ENCODE results near the gene ADCY2. TPM values are rescaled to one million over a fixed set of nuclear protein-coding genes. Genes with fewer than 3 reads are reported as not detected.

The ADCY2 gene
- total and polyA plus RNA-seq, 2 experiments from 2014 or later: 23.8 to 74.9 TPM

DNA sequence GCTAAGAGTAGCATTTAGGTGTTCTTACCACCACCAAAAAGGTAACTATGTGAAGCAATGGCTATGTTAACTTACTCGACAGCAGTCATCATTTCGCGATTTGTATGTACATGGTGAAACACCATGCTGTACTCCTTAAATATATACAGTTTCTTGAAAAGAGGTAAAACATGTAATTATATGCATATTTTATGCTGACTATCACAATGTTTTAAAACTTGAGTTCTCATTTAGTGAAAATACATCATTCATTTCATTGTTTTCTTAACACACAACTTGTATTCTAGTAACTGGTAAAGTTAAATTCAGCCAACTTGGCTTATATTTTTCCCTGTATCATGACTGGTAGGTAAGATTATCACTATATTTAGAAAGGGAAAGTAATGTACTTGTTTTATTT, 189.9 kb downstream of the ADCY2 start (continued):
- TF ChIP-seq, protein P1, sequence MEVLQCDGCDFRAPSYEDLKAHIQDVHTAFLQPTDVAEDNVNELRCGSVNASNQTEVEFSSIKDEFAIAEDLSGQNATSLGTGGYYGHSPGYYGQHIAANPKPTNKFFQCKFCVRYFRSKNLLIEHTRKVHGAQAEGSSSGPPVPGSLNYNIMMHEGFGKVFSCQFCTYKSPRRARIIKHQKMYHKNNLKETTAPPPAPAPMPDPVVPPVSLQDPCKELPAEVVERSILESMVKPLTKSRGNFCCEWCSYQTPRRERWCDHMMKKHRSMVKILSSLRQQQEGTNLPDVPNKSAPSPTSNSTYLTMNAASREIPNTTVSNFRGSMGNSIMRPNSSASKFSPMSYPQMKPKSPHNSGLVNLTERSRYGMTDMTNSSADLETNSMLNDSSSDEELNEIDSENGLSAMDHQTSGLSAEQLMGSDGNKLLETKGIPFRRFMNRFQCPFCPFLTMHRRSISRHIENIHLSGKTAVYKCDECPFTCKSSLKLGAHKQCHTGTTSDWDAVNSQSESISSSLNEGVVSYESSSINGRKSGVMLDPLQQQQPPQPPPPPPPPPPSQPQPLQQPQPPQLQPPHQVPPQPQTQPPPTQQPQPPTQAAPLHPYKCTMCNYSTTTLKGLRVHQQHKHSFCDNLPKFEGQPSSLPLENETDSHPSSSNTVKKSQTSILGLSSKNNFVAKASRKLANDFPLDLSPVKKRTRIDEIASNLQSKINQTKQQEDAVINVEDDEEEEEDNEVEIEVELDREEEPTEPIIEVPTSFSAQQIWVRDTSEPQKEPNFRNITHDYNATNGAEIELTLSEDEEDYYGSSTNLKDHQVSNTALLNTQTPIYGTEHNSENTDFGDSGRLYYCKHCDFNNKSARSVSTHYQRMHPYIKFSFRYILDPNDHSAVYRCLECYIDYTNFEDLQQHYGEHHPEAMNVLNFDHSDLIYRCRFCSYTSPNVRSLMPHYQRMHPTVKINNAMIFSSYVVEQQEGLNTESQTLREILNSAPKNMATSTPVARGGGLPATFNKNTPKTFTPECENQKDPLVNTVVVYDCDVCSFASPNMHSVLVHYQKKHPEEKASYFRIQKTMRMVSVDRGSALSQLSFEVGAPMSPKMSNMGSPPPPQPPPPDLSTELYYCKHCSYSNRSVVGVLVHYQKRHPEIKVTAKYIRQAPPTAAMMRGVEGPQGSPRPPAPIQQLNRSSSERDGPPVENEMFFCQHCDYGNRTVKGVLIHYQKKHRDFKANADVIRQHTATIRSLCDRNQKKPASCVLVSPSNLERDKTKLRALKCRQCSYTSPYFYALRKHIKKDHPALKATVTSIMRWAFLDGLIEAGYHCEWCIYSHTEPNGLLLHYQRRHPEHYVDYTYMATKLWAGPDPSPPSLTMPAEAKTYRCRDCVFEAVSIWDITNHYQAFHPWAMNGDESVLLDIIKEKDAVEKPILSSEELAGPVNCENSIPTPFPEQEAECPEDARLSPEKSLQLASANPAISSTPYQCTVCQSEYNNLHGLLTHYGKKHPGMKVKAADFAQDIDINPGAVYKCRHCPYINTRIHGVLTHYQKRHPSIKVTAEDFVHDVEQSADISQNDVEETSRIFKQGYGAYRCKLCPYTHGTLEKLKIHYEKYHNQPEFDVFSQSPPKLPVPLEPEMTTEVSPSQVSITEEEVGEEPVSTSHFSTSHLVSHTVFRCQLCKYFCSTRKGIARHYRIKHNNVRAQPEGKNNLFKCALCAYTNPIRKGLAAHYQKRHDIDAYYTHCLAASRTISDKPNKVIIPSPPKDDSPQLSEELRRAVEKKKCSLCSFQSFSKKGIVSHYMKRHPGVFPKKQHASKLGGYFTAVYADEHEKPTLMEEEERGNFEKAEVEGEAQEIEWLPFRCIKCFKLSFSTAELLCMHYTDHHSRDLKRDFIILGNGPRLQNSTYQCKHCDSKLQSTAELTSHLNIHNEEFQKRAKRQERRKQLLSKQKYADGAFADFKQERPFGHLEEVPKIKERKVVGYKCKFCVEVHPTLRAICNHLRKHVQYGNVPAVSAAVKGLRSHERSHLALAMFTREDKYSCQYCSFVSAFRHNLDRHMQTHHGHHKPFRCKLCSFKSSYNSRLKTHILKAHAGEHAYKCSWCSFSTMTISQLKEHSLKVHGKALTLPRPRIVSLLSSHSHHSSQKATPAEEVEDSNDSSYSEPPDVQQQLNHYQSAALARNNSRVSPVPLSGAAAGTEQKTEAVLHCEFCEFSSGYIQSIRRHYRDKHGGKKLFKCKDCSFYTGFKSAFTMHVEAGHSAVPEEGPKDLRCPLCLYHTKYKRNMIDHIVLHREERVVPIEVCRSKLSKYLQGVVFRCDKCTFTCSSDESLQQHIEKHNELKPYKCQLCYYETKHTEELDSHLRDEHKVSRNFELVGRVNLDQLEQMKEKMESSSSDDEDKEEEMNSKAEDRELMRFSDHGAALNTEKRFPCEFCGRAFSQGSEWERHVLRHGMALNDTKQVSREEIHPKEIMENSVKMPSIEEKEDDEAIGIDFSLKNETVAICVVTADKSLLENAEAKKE (CRISPR knock-in tag; IDR thresholded peaks at IDR 0.05): no peak
- TF ChIP-seq POLR2AphosphoS5 (IDR thresholded peaks at IDR 0.05; ENCODE audit: low read depth) (no peak), JUNB (IDR thresholded peaks at IDR 0.05; ENCODE audit: unreplicated experiment) (no peak), STAT1 (IDR thresholded peaks at IDR 0.05; ENCODE audit: unreplicated experiment) (no peak), EZH2phosphoT487 (IDR thresholded peaks at IDR 0.05; ENCODE audit: unreplicated experiment) (no peak), NANOG (IDR thresholded peaks at IDR 0.05; ENCODE audit: borderline replicate concordance) (no peak), EZH2 (IDR thresholded peaks at IDR 0.05; ENCODE audit: low read depth, unreplicated experiment) (no peak), ZNF114 (CRISPR knock-in tag; IDR thresholded peaks at IDR 0.05) (no peak)
- TF ChIP-seq, protein P2, sequence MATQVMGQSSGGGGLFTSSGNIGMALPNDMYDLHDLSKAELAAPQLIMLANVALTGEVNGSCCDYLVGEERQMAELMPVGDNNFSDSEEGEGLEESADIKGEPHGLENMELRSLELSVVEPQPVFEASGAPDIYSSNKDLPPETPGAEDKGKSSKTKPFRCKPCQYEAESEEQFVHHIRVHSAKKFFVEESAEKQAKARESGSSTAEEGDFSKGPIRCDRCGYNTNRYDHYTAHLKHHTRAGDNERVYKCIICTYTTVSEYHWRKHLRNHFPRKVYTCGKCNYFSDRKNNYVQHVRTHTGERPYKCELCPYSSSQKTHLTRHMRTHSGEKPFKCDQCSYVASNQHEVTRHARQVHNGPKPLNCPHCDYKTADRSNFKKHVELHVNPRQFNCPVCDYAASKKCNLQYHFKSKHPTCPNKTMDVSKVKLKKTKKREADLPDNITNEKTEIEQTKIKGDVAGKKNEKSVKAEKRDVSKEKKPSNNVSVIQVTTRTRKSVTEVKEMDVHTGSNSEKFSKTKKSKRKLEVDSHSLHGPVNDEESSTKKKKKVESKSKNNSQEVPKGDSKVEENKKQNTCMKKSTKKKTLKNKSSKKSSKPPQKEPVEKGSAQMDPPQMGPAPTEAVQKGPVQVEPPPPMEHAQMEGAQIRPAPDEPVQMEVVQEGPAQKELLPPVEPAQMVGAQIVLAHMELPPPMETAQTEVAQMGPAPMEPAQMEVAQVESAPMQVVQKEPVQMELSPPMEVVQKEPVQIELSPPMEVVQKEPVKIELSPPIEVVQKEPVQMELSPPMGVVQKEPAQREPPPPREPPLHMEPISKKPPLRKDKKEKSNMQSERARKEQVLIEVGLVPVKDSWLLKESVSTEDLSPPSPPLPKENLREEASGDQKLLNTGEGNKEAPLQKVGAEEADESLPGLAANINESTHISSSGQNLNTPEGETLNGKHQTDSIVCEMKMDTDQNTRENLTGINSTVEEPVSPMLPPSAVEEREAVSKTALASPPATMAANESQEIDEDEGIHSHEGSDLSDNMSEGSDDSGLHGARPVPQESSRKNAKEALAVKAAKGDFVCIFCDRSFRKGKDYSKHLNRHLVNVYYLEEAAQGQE (IDR thresholded peaks at IDR 0.05; ENCODE audit: unreplicated experiment): no peak

Measured in GM23338 (cell line).